NCI-H1930 (cell line): ENCODE measurements around the gene AASS.

ENCODE experiments used
- DNase-seq, 2 experiments: peaks; one replicate each; lab custom pipeline; 2025; lab: John Stamatoyannopoulos, UW

The AASS gene

GRCh38 chr7:122038904-122039303, 105.1 kb downstream of the AASS start:
- no peak for DNase-seq

GRCh38 chr7:122038134-122038533, 105.9 kb downstream of the AASS start:
- DNase-seq: no peak

- no peak for DNase-seq
These were observed 108.2 kb downstream of the AASS start for GRCh38 chr7:122035876-122036275.

- no peak for DNase-seq
These were observed 110.4 kb downstream of the AASS start for GRCh38 chr7:122033641-122034040.

GRCh38 chr7:122027058-122027457, 117.0 kb downstream of the AASS start:
- no peak for DNase-seq
